Osteocyte (in vitro differentiated cells): ENCODE data around the gene SH3PXD2A. TPM values are rescaled to one million over a fixed set of nuclear protein-coding genes. Genes with fewer than 3 reads are reported as not detected.

Experiments
- DNase-seq: peaks from one replicate; pipeline ENCODE4 v3.0.0; 2021; ENCODE audit warnings: mixed read lengths; ENCODE audit not compliant: unreplicated experiment; ENCODE audit errors: extremely low spot score
- H3K27ac Mint-ChIP-seq: one replicate; pipeline ENCODE4 v1.8.0; 2021; ENCODE audit warnings: mild to moderate bottlenecking, mixed read lengths; ENCODE audit not compliant: unreplicated experiment
- H3K27me3 Mint-ChIP-seq: one replicate; pipeline ENCODE4 v1.8.0; 2021; ENCODE audit warnings: mixed read lengths; ENCODE audit not compliant: unreplicated experiment
- H3K36me3 Mint-ChIP-seq: one replicate; pipeline ENCODE4 v1.8.0; 2021; ENCODE audit warnings: mixed read lengths; ENCODE audit not compliant: unreplicated experiment
- H3K4me1 Mint-ChIP-seq: one replicate; pipeline ENCODE4 v1.8.0; 2021; ENCODE audit warnings: mixed read lengths; ENCODE audit not compliant: unreplicated experiment
- H3K4me3 Mint-ChIP-seq: one replicate; pipeline ENCODE4 v1.8.0; 2021; ENCODE audit warnings: mild to moderate bottlenecking, moderate library complexity, mixed read lengths; ENCODE audit not compliant: unreplicated experiment
- H3K9me3 Mint-ChIP-seq: one replicate; pipeline ENCODE4 v1.8.0; 2021; ENCODE audit warnings: mixed read lengths; ENCODE audit not compliant: unreplicated experiment
- total RNA-seq: library from RNA; stranded (reverse); gene quantifications from 2 replicates; pipeline ENCODE4 v1.2.1, GENCODE V29; 2021
- TF ChIP-seq, protein P1 (sequence below): fragments of 200-600 bp; sonication (generic); IDR thresholded peaks from 2 replicates; pipeline ENCODE4 v1.5.0; 2021; ENCODE audit warnings: antibody characterized with exemption, mild to moderate bottlenecking, moderate library complexity

The SH3PXD2A gene
- total RNA-seq, 1 donor from 2014 or later: 43.0 TPM

- H3K4me3 Mint-ChIP-seq: no peak overlapping the region
These were observed 237.6 kb downstream of the SH3PXD2A start for GRCh38 chr10:103617602-103618385.

GRCh38 chr10:103616705-103617601 lies 238.4 kb downstream of the SH3PXD2A start:
- Mint-ChIP-seq H3K4me1 (peaks cover 2% of the 10 kb centered on the region), H3K27me3 (no peaks in the 10 kb centered on the region), H3K27ac (no peak overlapping the region), H3K9me3 (no peaks in the 10 kb centered on the region), H3K36me3 (peaks cover 16% of the 10 kb centered on the region), H3K4me3 (no peak overlapping the region)
- no peak for DNase-seq
- TF ChIP-seq, protein P1, sequence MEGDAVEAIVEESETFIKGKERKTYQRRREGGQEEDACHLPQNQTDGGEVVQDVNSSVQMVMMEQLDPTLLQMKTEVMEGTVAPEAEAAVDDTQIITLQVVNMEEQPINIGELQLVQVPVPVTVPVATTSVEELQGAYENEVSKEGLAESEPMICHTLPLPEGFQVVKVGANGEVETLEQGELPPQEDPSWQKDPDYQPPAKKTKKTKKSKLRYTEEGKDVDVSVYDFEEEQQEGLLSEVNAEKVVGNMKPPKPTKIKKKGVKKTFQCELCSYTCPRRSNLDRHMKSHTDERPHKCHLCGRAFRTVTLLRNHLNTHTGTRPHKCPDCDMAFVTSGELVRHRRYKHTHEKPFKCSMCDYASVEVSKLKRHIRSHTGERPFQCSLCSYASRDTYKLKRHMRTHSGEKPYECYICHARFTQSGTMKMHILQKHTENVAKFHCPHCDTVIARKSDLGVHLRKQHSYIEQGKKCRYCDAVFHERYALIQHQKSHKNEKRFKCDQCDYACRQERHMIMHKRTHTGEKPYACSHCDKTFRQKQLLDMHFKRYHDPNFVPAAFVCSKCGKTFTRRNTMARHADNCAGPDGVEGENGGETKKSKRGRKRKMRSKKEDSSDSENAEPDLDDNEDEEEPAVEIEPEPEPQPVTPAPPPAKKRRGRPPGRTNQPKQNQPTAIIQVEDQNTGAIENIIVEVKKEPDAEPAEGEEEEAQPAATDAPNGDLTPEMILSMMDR: no peak

More at GRCh38 chr10:103617602-103618385, 237.6 kb downstream of the SH3PXD2A start:
- TF ChIP-seq, protein P1: no peak
- H3K27ac Mint-ChIP-seq: no peak overlapping the region
- DNase-seq: no peak
- no peaks in the 10 kb centered on the region for H3K27me3 Mint-ChIP-seq
- H3K4me1 Mint-ChIP-seq: no peaks in the 10 kb centered on the region
- H3K9me3 Mint-ChIP-seq: no peaks in the 10 kb centered on the region
- peaks cover 14% of the 10 kb centered on the region for H3K36me3 Mint-ChIP-seq

DNA sequence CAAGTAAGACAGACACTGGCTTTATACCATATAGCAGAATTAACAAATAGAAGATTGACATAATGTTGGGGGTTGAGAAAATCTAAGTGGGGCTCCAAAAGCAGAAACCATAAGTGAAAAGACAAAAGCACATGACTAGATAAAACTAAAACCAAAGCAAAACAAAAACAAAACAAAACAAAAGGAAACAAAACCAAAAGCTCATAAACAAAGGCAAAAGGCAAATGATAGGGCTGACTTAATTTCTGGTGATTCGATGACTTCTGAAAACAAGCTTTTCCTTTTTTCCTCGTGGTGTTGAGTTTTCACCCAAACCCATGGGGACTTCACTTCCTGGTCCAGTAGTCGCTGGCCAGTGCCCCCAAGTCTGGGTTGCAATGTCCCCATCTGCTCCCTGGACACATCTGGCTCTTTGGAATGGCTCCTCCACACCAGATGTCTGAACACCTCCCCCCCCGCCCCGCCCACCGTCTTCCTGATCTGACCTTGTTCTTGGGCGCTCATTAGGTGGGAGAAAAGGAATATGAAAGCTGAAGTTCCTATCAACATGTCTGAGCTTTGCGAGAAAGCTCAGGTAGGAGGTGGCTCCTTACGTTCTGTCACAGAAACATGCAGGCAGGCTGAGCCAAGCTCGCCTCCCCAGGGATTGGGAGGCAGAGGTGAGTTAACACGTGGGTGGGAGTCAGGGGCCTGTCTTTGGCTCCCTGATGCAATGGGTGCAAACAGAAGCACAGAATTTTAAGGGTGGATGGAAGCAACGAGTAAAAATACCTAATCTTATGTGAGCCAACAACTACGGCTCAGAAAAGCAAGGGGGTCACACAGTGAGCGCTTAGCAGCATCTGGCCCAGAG lies 240.8 kb downstream of the SH3PXD2A start:
- no peak for DNase-seq
- TF ChIP-seq, protein P1: no peak
- Mint-ChIP-seq H3K9me3 (no peaks in the 10 kb centered on the region), H3K27me3 (no peaks in the 10 kb centered on the region), H3K4me3 (no peak overlapping the region), H3K36me3 (peaks cover 27% of the 10 kb centered on the region), H3K27ac (no peak overlapping the region), H3K4me1 (peaks cover 2% of the 10 kb centered on the region)

GRCh38 chr10:103613616-103614015 lies 241.8 kb downstream of the SH3PXD2A start:
- Mint-ChIP-seq H3K27ac (no peak overlapping the region), H3K36me3 (peaks cover 25% of the 10 kb centered on the region)
- TF ChIP-seq, protein P1: no peak

More at GRCh38 chr10:103613616-103614015, 241.8 kb downstream of the SH3PXD2A start:
- Mint-ChIP-seq H3K4me1 (peaks cover 2% of the 10 kb centered on the region), H3K9me3 (no peaks in the 10 kb centered on the region), H3K4me3 (no peak overlapping the region), H3K27me3 (no peaks in the 10 kb centered on the region)
- no peak for DNase-seq
